Activated CD8-positive, alpha-beta memory T cell treated with anti-CD3 and anti-CD28 coated beads, Interleukin-2, amount 50 U/mL, for 24 hours (primary cell): ENCODE measurements around the gene RGS6.
"Not testable (repeated sequence)": the region's sequence is repeated elsewhere in the genome, so short reads cannot be mapped to it uniquely, and the experiment has no call there.

Experiments used
- DNase-seq: peaks from one replicate; pipeline ENCODE4 v3.0.0-alpha.2; 2020; ENCODE audit errors: extremely low read depth

Gene RGS6

GRCh38 chr14:71932229-71932981, at the start of gene RGS6:
TSS of gene RGS6 (plus strand) at chr14:71932429.
- no peak for DNase-seq

GRCh38 chr14:71883094-71883493, 49.1 kb upstream of the RGS6 start:
- DNase-seq: no peak

DNA sequence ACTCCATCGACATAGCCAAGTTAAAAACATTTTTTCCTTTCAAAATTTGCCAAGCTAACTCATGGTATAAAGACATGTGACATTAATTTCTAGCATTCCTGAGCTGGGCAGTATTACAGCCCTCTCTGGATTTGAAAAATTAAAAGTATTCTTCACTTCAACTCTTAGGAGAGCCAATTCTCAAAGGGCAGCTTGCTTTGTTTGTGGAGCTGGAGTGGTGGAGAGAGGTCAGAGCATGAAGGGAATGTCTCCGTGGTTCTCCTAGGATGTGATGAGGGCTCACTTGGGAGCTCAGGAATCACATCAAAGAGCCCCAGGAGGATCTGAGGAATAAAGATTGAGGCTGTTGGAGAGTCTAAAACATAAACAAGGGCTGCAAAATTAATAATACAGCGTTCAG, 46.9 kb upstream of the RGS6 start:
- no peak for DNase-seq

GRCh38 chr14:71887802-71888201, 44.4 kb upstream of the RGS6 start:
- DNase-seq: not testable (repeated sequence)

DNA sequence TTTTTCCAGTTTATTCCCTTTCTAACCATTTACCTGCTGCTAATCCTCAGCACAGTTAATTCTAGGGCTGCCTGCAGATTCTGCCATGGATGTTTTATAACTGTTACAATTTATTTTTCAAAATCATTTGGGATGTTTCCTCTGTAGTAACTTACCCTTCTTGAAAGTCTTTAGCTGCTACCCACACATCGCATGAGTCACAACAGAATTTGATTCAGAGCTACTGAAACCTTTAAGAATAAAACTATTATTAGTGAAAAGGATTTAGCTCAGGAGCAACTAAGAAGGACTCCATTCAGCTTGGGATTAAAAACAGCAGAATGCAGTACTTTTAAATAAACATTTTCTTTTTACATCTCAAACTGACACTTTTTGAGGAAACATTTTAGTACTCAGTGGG, 41.7 kb upstream of the RGS6 start:
- no peak for DNase-seq

GRCh38 chr14:71891185-71891584, 41.0 kb upstream of the RGS6 start:
- DNase-seq: no peak

DNA sequence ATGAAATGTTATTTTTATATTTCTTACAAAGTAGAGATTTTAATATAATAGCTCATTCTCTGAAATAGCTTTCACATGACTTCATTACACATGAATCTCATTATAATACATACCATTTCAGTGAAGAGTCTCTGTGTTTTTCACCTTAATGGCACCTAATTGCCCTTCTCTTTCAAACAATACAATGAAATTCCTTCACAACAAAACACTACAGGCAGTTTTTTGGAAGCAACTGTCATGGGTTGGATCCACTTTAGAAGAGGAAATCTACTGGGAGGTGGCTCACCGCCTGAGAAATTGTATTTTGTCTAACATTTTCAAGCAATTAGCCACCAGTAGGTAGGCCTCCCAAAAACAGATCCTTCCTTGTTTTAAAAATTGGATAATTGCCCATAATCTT, 40.3 kb upstream of the RGS6 start:
- no peak for DNase-seq

DNA sequence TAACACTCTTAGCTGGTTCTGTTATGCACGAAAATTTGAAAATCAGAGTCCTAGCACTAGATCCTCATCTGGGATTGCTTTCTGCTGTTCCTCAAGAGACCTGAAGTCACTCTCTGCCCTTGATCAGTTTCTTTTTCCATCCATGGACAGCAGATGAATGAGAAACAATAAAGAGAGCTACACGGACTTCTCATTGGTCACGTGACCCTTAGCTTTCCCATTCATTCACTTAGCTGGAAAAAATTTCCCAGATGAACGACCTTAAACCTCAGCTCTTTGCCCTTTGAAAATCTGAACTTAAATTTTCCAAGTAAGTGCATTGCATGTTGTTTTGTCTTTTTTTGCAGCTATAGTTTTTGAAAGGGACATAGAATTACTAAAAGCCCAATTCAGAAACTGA, 27.2 kb upstream of the RGS6 start:
- no peak for DNase-seq

- DNase-seq: no peak
These were observed 26.4 kb upstream of the RGS6 start for GRCh38 chr14:71905860-71906259.

- DNase-seq: no peak
These were observed 24.3 kb upstream of the RGS6 start for GRCh38 chr14:71907793-71908515.

DNA sequence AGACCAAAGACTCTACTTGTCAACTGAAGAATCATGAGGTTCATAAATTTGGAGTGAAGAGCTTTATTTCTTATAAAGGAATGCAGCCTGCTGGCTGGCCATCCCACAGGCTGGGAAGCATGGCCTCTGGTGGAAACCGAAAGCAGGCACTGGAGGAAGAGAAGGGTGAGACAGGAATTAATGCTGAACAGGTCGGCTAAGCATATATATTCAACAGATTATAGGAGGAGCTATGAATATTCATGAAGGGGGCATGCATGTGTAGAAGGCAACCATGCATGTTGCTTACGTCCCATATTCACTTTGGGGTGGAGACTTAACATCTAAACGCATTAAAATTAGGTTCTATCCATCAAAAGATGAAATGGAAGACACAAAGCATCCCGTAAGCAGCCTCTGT, 20.6 kb upstream of the RGS6 start:
- no peak for DNase-seq

GRCh38 chr14:71913342-71913741, 18.9 kb upstream of the RGS6 start:
- DNase-seq: no peak

DNA sequence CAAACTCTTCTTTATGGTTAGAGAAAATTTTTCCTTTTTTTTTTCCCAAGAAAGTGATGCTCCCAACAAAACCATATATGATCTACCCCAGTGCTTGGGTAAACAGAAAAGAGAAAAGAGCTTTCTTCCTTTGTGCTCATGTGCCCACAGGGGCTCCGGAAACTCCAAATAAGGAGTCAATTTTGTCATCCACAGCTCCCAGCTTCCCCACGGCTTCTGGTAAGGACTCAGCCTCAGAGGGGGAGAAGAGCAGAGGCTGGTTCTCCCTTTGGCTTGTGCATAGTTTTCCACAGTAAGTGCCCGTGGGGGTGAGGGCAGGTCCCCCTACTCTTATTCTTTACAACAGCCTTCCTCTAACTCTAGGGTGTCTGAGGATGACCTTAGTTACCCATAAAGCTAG, 13.3 kb upstream of the RGS6 start:
- no peak for DNase-seq

GRCh38 chr14:71923513-71923912, 8.7 kb upstream of the RGS6 start:
- no peak for DNase-seq

DNA sequence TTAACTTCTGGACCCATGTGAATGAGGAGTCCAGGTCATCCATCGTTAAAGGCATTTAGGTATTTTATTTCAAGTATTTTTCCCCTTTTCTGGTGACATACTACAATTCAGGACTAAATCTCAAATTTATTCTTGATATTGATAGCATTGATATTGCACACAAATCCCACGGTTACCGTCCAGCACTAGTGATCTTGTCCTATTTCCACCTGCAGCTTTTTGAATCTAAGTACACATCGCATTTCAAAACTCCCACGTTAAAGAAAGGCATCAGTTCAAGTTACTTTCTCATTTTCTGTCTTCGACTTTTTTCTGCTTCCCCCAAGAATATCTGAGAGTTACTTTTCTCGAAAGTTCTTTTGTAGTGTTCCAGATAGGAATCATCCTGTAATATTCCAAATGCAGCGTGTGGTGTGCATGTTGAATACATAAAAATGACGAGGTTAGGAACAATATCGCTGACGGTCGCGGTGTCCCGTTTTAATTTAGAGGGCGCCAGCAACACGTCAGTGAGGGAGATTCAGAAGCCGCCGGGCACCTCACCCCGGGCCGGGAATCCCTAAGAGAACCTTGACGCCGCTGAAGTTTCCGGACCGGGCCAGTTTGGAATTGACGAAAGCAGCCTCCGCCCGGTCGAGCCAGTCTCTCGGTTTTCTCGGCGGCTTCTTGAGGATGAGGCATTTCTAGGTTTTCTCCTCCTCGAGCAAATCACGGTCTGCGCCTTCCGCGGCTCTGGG, 569 bp upstream of the RGS6 start:
- DNase-seq: no peak

- no peak for DNase-seq
These were observed 865 bp downstream of the RGS6 start for GRCh38 chr14:71933001-71933587.

GRCh38 chr14:71938273-71938672, 6.0 kb downstream of the RGS6 start:
- not testable (repeated sequence) for DNase-seq

DNA sequence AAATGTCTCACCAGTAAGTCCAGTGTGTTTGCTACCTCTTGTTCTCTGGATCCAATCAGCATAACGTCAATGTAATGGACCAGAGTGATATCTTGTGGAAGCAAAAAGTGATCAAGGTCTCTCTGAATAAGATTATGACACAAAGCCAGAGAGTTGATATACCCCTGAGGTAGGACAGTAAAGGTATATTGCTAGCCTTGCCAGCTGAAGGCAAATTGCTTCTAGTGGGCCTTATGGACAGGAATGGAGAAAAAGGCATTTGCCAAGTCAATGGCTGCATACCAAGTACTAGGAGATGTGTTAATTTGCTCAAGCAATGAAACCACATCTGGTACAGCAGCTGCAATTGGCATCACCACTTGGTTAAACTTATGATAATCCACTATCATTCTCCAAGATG, 7.1 kb downstream of the RGS6 start:
- DNase-seq: not testable (repeated sequence)

- not testable (repeated sequence) for DNase-seq
These were observed 8.3 kb downstream of the RGS6 start for GRCh38 chr14:71940500-71940899.

DNA sequence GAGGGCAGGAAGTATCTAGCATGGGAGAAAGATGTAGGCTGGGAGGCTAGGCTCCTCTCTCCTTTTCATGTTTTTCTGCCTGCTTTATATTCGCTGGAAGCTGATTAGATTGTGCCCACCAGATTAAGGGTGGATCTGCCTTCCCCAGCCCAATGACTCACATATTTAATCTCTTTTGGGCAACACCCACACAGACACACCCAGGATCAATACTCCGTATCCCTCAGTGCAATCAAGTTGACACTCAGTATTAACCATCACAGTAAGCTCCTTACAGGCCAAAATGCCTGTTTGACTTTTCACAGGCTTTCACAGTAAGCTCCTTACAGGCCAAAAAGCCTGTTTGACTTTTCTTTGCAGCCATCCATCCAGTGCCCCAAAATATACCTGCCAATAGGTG, 9.4 kb downstream of the RGS6 start:
- not testable (repeated sequence) for DNase-seq

DNA sequence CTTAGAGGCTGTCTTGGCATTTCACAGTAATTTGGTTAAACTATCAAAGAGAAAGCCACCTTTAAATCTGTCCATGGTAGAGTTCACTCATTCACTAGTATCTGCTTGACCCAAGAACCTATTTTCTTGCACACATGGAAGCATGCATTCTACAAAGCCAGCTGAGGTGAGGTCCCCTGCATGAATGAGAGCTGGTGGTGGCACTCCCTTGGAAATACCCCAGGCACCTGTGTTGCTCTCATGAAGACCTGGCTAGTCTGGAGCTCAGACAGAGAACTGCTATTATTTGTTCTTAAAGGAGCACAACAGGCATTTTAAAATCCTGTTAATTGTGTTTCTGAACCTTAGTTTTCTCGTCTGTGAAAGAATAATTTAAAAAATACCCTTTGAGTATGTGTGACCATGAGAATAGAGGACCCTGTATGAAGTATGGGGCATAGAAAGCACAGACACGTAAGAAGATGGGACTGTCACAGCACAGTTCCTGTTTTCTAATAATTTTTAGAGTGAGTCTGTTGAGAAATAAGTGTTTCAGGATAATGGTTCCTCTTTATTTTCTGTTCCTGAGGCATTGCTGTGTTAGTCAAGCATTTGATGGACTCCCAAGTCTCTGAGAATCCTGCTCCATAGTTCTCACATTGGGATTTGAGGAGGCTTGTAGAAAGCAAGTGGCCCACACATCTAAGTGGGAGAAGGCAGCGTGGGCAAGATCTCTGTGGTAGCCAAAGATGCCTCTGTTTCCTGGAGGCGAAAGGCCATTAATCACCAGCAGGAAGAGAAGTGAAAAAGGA, 10.9 kb downstream of the RGS6 start:
- DNase-seq: no peak

- DNase-seq: no peak
These were observed 11.4 kb downstream of the RGS6 start for GRCh38 chr14:71943695-71944018.
